NCI-H1092 (cell line): Measurements from ENCODE around the gene RGS3.
A peak's percentile ranks its signal among the peaks of the same experiment; 100 is the strongest.
"Not testable (repeated sequence)": the region's sequence is repeated elsewhere in the genome, so short reads cannot be mapped to it uniquely, and the experiment has no call there.

Experiments
- DNase-seq: peaks from one replicate; lab custom pipeline; 2025; lab: John Stamatoyannopoulos, UW

The RGS3 gene

GRCh38 chr9:113547501-113547900 is 84.0 kb downstream of the RGS3 start:
- DNase-seq, result no peak

- no peak for DNase-seq
These were observed 84.9 kb downstream of the RGS3 start for GRCh38 chr9:113548221-113549041.

GRCh38 chr9:113549892-113550291 is 86.4 kb downstream of the RGS3 start:
- not testable (repeated sequence) for DNase-seq

GRCh38 chr9:113556877-113557593 is 93.5 kb downstream of the RGS3 start:
- no peak for DNase-seq

GRCh38 chr9:113558632-113559502 is 95.3 kb downstream of the RGS3 start:
- DNase-seq, result no peak

- no peak for DNase-seq
These were observed 96.6 kb downstream of the RGS3 start for GRCh38 chr9:113559834-113560800.

DNA sequence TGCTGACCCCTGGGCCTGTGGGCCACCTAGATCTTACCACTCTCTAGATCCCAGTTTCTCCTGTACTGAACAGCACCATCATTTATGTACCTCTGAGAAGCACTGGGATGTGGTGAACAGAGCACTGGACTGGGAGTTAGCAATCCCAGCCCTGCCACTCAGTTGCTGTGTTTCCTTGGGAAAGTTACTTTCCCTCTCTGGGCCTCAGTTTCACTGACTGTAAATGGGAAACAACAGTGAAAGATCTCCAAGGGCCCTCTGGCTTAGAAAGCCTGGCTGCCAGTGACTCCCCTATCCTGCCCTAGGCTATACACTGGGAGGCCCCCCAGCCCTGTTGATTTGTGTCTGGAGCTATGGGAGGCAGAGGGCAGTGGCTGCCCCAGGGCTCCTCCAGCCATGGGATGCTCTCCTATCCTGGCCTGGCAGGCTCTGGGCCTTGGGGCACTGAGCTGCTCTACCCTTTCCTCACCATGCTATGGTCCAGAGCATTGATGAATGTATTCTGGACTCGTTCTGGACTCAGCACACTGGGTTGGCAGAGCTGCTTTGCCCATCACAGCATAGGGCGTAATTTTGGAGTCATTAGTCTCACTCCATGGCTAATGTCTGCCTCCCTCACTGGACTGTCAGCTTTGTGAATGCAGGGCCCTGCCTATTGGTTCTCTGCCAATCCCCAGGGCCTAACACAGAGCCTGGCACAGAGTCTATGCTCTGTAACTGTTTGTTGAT is 99.3 kb downstream of the RGS3 start:
- DNase-seq, result no peak

DNA sequence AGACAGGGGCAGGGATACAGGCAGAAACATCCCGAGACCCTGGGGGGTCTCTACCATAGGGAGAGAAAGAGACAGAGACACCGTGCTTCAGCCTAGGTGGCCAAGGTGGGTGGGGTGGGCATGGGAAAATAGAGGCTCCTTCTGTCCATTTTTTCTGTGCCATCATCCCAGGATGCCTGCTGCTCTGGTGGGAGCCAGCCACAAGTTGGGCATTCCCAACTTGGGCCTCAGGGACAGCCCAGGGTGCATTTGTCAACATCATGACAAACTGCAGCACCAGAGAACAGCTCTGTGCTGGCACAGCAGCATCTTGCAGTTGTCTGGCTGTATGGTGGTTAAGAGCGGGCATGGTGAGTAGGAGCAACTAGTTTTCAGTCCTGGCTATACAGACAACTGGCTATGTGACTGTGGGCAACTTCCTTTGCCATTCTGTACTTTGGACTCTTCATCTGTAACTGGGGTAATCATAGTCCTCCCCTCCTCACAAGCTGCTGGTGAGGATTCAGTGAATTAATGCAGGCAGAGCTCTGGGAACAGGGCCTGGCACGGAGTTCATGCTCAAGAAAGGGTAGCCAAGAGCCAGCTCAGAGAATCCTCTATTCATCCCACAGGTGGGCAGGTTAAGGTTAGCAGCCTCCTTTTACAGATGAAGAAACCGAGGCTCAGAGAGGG is 100.4 kb downstream of the RGS3 start:
- no peak for DNase-seq

GRCh38 chr9:113564498-113565237 is 101.1 kb downstream of the RGS3 start:
- peak; percentile 20 for DNase-seq

DNA sequence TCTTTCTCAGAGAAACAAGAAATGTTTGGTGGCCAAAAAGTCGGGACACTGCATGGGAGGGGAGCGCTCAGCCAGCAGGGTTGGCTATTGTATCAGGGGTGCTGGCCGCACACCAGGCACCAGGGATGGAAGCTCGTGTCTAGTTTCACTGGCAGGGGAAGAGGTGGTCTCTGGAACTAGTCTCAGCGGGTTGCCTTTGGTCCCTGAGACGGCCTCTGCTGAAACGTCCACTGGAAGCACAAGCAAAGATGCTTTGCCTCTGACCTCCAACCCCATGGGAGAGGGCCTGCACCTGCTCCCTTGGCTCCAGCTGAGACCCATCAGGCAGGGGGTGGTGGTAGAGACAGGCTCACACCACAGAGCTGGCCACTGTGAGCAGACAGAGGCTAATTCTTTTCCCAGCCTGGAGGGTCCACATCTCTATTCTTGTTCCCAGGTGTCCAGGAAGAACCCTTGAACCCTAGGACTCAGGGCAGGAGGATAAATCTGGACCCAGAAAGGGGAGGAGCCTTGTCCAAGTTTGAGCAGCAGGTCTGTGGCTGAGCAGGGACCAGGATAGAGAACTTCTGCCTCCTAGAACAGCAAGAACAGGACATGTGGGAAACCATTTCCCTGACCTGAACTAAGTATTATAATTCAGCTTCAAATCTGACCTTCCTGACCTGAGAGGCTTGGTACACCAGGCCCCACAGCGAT is 102.6 kb downstream of the RGS3 start:
- DNase-seq, result peak; percentile 26

DNA sequence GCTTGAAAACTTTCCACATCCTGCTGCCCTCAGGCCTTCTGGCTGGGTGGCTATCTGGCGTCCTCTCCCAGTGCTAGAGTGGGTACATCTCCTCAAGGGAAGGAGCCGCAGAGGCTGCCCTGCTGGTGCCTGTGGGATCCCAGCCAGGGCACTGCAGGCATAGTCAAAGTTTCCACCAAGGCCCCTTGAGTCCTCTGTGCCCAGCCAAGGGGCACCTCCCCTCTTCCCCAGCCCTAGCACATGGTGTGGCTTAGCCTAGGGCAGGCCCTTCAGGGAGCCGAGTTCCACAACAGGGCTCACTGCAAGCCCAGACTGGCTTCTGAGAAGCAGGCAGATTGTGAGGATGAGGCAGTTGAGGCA is 103.2 kb downstream of the RGS3 start:
- DNase-seq, result no peak

DNA sequence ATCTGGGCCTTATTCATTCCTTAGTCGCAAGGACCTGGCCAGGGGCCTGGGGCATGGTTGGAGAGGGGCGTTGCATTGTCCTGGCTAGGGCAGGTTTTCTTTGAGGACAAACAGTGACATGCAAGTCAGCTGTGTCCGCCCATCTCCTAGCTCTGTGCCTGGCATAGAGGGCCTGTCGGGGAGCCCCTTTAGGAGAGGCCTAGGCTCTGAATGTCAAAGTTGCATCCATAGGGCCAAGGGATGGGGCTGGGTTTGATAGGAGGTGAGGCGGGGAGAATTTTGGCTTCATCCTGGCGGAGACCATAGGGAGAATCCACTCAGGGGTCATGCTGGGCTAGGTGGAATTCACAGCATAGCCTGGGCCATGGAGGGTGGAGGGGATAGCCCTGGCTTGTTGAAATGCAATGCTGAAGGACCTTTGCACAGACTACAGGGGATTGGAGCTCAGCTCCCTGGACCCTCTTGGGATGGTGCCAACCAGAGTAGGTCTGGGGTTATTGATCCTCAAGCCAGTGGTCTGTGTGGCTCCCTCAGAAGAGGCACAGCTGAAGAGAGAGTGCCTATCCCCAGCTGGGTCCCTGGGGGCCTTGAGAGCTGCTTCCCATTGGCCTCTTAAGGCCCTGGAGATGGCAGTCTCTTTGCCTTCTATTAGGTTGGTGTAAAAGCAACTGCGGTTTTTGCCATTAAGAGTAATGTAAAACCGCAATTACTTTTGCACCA is 104.0 kb downstream of the RGS3 start:
- no peak for DNase-seq

DNA sequence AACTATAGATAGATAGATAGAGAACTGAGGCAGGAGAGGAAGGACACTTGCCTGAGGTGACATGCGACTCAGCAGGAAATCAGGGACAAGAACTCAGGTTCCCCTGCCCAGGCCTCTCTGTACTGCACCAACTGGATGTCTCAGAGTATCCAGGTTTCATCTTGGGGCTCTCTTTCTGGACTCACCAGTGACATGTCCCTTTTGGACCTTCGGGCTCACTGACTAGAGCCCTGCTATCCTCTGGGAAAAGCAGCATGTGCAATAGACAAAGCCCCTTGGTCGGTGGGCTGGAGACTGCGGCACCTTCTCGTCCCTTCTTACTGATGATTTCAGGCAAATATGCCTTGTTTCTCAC is 104.5 kb downstream of the RGS3 start:
- no peak for DNase-seq

GRCh38 chr9:113568571-113569321 is 105.2 kb downstream of the RGS3 start:
- DNase-seq, result peak; percentile 76

DNA sequence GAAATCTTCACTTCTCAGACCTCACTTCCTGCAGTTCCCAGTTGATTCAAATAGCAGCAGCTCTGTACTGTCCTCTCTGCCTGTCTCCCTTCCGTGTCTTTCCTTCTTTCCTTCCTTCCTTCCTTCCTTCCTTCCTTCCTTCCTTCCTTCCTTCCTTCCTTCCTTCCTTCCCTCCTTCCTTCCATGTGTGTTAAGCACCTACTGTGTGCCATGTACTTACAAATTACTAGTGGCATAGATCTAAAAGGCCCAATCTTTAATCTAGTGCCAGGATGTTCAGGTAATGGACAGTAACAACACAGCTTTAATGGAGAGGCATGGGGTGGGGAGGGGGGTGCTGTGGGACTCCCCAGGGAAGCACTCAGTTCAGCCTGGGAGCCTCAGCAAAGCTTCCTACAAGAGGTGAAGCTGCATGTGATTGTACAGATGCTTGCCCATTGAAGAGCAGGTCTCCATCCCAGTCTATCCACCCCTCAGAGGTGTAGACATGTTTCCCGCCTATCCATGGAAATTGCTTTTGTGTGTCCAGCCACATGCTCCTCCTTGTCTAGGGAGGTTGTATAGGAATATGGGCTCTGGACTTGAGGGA is 106.0 kb downstream of the RGS3 start:
- no peak for DNase-seq

DNA sequence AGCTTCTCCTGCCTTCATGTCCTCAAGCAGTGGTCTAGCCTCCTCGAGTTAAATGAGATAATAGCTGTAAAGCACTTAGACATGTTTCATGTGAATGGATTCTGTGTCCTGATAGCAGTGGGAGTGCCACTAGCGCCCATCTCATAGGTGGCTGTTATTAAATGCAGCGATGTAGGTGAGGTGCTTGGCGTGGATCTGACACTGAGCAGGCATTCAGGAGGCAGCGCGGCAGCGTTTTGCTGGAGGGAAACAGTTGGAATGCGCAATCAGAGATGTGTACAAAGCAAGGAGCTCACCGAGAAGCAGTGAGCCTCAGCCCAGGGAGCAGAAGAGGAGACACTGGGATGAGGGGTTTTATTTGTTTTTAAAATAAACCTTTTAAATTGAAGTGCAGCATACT is 106.6 kb downstream of the RGS3 start:
- DNase-seq, result no peak
